NCI-H2227 (cell line): ENCODE results near the gene CKAP2L.
"Not testable (repeated sequence)": the region's sequence is repeated elsewhere in the genome, so short reads cannot be mapped to it uniquely, and the experiment has no call there.

Experiments
- DNase-seq: peaks from one replicate; lab custom pipeline; 2025; ENCODE audit not compliant: unreplicated experiment; lab: John Stamatoyannopoulos, UW

CKAP2L gene

GRCh38 chr2:112726487-112727190, 37.8 kb downstream of the CKAP2L start:
- peak; percentile 95 for DNase-seq

GRCh38 chr2:112725545-112726457, 38.6 kb downstream of the CKAP2L start:
- no peak for DNase-seq

- DNase-seq, result no peak
Observed at GRCh38 chr2:112724591-112725525, 39.6 kb downstream of the CKAP2L start.

GRCh38 chr2:112723995-112724394, 40.4 kb downstream of the CKAP2L start:
- no peak for DNase-seq

GRCh38 chr2:112723547-112723940, 40.9 kb downstream of the CKAP2L start:
- DNase-seq, result no peak

GRCh38 chr2:112722816-112723546, 41.4 kb downstream of the CKAP2L start:
- DNase-seq, result no peak

- no peak for DNase-seq
Observed at GRCh38 chr2:112721819-112722522, 42.4 kb downstream of the CKAP2L start.

- DNase-seq, result no peak
Observed at GRCh38 chr2:112720785-112721184, 43.6 kb downstream of the CKAP2L start, which contains the start of gene NT5DC4. TSS of gene NT5DC4 (plus strand) at chr2:112721020. CDS start at chr2:112721080, 60 bp downstream.

GRCh38 chr2:112718863-112719370, 45.5 kb downstream of the CKAP2L start:
- no peak for DNase-seq

GRCh38 chr2:112716826-112717352, 47.5 kb downstream of the CKAP2L start:
- DNase-seq, result not testable (repeated sequence)

- not testable (repeated sequence) for DNase-seq
Observed at GRCh38 chr2:112716094-112716493, 48.3 kb downstream of the CKAP2L start.

GRCh38 chr2:112714836-112715631, 49.4 kb downstream of the CKAP2L start:
- no peak for DNase-seq

- no peak for DNase-seq
Observed at GRCh38 chr2:112714331-112714730, 50.1 kb downstream of the CKAP2L start.

GRCh38 chr2:112713926-112714325, 50.5 kb downstream of the CKAP2L start:
- no peak for DNase-seq

- no peak for DNase-seq
Observed at GRCh38 chr2:112713585-112713925, 50.9 kb downstream of the CKAP2L start.

- no peak for DNase-seq
Observed at GRCh38 chr2:112712903-112713584, 51.4 kb downstream of the CKAP2L start.

GRCh38 chr2:112712465-112712864, 51.9 kb downstream of the CKAP2L start:
- DNase-seq, result no peak
